Endometrial microvascular endothelial cells (primary cell): ENCODE measurements around the gene TXNRD3. TPM values are rescaled to one million over a fixed set of nuclear protein-coding genes. Genes with fewer than 3 reads are reported as not detected.

ENCODE experiments used
- in situ Hi-C: cut with HindIII; loops from 2 replicates; pipeline ENCODE4 v1.10.0; 2017; ENCODE audit warnings: low sequenced_read_pairs, low pct_unique_long_range_greater_than_20kb; ENCODE audit errors: inconsistent ontology term
- total RNA-seq: library from RNA; depleted of rRNA; stranded (reverse); fragments of >200 nt; gene quantifications from one replicate; pipeline ENCODE4 v1.2.3, GENCODE V29; 2015; ENCODE audit errors: inconsistent ontology term

TXNRD3 gene
- 10.1 TPM for total RNA-seq

GRCh38 chr3:126654571-126655383, at the start of gene TXNRD3:
TXNRD3 (minus strand) TSS chr3:126655124.
- in situ Hi-C loops: no loop called here

GRCh38 chr3:126703512-126704493, 48.9 kb upstream of the TXNRD3 start, which contains the start of gene CHCHD6:
CHCHD6 (plus strand) TSS chr3:126704240; CDS start chr3:126704313, 73 bp downstream.
- in situ Hi-C loops: no loop called here

GRCh38 chr3:126699011-126699410, 44.1 kb upstream of the TXNRD3 start:
- in situ Hi-C loops: no loop called here

DNA sequence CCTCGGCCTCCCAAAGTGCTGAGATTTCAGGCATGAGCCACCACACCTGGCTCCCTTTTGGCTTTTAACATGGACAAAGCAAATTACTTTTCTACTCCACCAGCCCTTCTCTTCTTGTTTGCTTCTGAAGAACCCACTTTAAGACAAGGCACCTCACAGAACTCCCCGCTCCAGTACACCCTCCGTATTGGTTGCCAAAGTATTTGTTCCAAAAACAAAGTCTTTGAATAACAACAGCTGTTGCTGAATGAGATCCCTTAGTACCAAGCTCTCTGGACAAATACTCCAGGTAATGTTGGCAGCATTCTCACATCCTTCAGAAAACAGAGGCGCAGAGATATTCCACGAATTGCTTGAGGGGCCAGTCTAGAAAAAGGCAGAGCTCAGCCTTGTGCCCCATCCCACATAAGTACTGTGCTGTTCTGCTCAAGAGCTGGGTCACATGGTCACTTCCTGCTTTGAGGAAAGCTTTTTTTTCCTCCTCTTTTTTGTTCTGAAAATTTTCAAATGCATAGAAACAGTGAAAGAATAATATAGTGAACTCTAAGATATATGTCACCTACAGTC, 41.9 kb upstream of the TXNRD3 start:
- in situ Hi-C loops: no loop called here

DNA sequence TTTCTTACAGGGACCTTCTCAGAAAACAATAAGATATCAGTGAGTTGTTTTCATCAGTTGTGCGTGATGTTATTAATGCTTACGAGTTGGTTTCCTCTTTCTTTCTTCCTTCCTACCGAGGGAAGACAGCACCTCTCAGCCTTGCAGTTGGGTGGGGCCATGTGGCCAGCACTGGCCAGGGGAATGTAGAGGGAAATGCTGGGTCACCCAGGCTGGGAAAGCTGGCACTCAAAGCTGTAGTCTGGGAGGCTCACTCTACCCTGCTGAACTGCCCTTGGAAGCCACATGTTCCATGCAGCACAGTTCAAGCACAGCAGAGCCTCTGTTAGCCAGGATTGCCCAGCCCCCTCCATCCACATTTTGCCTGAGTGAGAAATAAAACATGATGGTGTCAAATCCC, 39.0 kb upstream of the TXNRD3 start:
- in situ Hi-C loops: no loop called here

GRCh38 chr3:126692858-126693257, 37.9 kb upstream of the TXNRD3 start:
- in situ Hi-C loops: no loop called here

- in situ Hi-C loops: no loop called here
Observed at GRCh38 chr3:126691765-126692164, 36.8 kb upstream of the TXNRD3 start.

DNA sequence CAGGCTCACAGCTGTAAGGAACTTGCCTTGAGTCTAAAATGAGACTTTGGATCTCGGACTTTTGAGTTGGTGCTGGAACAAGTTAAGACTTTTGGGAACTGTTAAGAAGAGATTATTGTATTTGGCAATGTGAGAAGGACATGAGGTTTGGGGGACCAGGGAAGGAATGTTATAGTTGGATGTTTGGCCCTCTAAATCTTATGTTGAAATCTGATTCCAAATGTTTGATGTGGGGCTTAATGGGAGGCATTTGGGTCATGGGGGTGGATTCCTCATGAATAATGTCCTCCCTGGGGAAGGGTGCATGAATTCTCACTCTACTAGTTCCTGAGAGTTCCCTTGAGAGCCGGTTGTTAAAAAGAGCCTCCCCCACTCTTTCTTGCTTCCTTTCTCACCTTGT, 30.6 kb upstream of the TXNRD3 start:
- in situ Hi-C loops: no loop called here

- in situ Hi-C loops: no loop called here
Observed at GRCh38 chr3:126685021-126685420, 30.1 kb upstream of the TXNRD3 start.

DNA sequence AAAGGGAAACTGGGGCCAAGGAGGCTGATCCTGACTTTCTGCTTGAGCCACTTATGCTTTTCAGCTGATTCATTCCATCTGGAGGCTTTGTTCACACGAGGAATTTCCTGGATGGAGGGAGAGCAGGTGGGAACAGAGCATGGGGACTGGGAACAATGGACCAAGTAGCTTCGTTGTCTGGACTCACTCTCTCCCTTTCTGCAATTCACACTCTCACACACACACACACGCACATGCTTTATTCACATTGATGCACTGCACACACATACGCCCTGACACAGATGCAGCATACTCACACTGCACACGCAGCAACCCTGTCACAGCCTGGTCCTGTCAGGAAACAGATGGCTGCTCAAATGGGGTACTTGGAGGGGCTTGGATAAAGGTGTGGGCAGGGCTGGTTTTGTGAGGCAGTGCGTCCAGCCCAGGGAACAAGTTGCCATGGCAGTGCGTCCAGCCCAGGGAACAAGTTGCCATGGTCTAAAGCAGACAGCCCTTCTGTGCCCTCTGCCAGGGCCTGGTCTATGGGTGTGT, 29.4 kb upstream of the TXNRD3 start:
- in situ Hi-C loops: no loop called here

DNA sequence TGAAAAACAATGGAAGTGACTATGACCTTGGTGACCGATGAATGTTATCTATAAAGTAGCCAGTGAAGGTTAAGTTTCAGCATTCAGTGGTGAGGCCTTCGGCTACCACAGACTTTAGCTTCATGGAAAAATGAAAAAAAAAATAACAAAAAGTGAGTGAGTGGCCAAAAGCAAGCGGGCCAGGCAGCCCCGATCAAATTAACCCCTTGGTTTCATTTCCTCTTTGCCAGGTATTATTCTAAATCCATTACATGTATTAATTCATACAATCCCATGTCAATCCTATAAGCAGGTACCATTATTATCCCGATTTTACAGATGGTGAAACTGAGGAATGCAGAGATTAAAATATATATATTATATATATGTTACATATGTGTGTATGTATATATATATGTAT, 28.1 kb upstream of the TXNRD3 start:
- in situ Hi-C loops: no loop called here

- in situ Hi-C loops: no loop called here
Observed at GRCh38 chr3:126682009-126682408, 27.1 kb upstream of the TXNRD3 start.

GRCh38 chr3:126680667-126681055, 25.7 kb upstream of the TXNRD3 start:
- in situ Hi-C loops: no loop called here

DNA sequence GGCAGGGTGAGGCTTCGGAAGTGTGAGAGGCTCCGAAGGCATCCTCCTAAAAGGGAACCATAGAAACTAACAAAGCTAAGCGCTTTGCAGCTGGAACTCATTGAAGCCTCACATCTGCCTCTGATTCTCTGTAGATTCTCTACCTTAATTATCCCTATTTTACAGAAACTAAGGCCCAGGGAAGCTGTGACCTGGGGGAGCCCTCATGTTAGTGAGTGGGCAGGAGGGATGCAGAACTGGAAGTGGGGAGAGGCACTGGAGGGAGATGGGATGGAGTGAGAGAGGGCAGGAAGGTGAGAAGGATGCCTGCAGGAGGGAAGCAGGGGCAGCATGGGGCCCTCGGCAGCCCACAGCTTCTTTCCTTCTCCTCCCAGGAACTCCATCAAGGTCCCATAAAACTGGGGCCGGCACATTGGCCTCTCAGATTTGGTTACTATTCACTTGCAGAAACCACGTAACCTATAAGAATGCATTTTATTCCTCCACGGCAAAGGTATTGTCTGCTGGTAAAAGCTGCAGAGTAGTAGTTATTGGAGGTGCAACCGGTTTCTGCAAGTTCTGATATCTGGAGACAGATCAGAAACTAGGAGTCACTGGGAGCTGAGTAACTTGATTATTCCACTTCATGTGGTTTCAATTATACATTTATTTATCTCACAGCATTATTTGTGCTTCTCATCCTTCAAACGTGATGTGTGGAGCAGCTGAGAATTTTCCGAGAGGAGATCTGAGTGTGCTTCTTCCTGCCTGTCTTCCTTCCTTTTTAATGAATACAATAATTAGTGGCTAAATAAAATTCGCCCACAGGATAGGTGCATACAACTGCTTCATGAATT, 25.1 kb upstream of the TXNRD3 start:
- in situ Hi-C loops: no loop called here

GRCh38 chr3:126679318-126679751, 24.4 kb upstream of the TXNRD3 start:
- in situ Hi-C loops: no loop called here

DNA sequence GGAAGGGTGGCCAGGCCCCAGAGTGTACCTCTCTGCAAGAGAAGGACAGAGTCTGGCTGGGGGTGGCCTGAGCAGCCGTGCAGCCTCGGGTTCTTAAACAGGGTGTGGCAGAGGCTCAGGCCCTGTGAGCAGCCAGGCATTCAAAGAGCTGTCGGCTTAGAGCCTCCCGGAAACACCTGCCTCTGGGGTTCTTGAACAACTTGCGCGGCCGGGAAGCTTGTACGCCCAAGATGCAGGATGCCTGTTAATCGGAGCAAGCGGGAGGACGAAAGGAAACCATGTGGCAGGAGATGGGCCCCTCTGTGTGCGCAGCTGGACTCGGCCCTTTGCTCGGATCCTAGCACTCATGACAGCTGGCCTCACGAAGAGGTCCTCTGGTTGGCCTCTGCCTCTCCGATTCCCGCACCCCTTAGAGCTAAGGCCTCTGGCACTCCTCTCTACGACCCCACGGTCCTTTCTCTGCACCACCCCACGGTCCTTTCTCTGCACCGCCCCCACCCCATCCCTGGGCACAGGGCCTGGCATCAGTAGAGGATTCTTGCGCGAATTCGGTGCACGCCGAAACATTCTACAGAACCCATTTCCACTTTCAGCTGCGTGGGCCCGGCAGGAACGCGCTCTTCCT, 23.9 kb upstream of the TXNRD3 start:
- in situ Hi-C loops: no loop called here

- in situ Hi-C loops: no loop called here
Observed at GRCh38 chr3:126677862-126678503, 23.1 kb upstream of the TXNRD3 start.
